SW480 (cell line): ENCODE measurements around the gene CROCC.
"Not testable (repeated sequence)": the region's sequence is repeated elsewhere in the genome, so short reads cannot be mapped to it uniquely, and the experiment has no call there.

Source experiments
- DNase-seq: peaks from one replicate; pipeline ENCODE4 v3.0.0-alpha.2; 2016; ENCODE audit warnings: low spot score

CROCC gene

GRCh38 chr1:16914928-16915626, 6.7 kb upstream of the CROCC start:
- DNase-seq = not testable (repeated sequence)

- no peak for DNase-seq
Measured at GRCh38 chr1:16915627-16915973, 6.1 kb upstream of the CROCC start.

GRCh38 chr1:16916036-16916880, 5.5 kb upstream of the CROCC start:
- DNase-seq = not testable (repeated sequence)

- no peak for DNase-seq
Measured at GRCh38 chr1:16918371-16918770, 3.4 kb upstream of the CROCC start.

- DNase-seq = not testable (repeated sequence)
Measured at GRCh38 chr1:16918936-16919665, 2.6 kb upstream of the CROCC start.

GRCh38 chr1:16920951-16921350, 780 bp upstream of the CROCC start:
- no peak for DNase-seq

- DNase-seq = no peak
Measured at GRCh38 chr1:16922466-16922865, 735 bp downstream of the CROCC start.

- no peak for DNase-seq
Measured at GRCh38 chr1:16922885-16923431, 1.2 kb downstream of the CROCC start.

GRCh38 chr1:16924216-16924918, 2.6 kb downstream of the CROCC start:
- DNase-seq = no peak

GRCh38 chr1:16924919-16925477, 3.3 kb downstream of the CROCC start:
- no peak for DNase-seq

- no peak for DNase-seq
Measured at GRCh38 chr1:16925635-16926490, 4.1 kb downstream of the CROCC start.

- no peak for DNase-seq
Measured at GRCh38 chr1:16926491-16927073, 4.9 kb downstream of the CROCC start.

- DNase-seq = no peak
Measured at GRCh38 chr1:16927256-16927655, 5.5 kb downstream of the CROCC start.

GRCh38 chr1:16927711-16928485, 6.2 kb downstream of the CROCC start:
- DNase-seq = no peak

- DNase-seq = not testable (repeated sequence)
Measured at GRCh38 chr1:16929146-16930041, 7.7 kb downstream of the CROCC start.

GRCh38 chr1:16931206-16931934, 9.6 kb downstream of the CROCC start:
- not testable (repeated sequence) for DNase-seq

GRCh38 chr1:16933945-16934344, 12.2 kb downstream of the CROCC start:
- DNase-seq = not testable (repeated sequence)

- not testable (repeated sequence) for DNase-seq
Measured at GRCh38 chr1:16936580-16936979, 14.8 kb downstream of the CROCC start.
